H9 (cell line): ENCODE results near the gene POP4. TPM values are rescaled to one million over a fixed set of nuclear protein-coding genes. Genes with fewer than 3 reads are reported as not detected.

Experiments used
- DNase-seq: peaks from one replicate; pipeline ENCODE4 v3.0.0-alpha.2; 2017
- H2AFZ ChIP-seq: one replicate; pipeline ENCODE4 v1.6.1; 2013; ENCODE audit warnings: mild to moderate bottlenecking, low read length, control low read depth, moderate library complexity
- H2AK5ac ChIP-seq: 2 replicates; pipeline ENCODE4 v1.6.1; 2013; ENCODE audit warnings: low read length, control low read depth, mixed read lengths; ENCODE audit not compliant: insufficient read length
- H2BK120ac ChIP-seq: one replicate; pipeline ENCODE4 v1.6.1; 2013; ENCODE audit warnings: low read depth, mild to moderate bottlenecking, low read length, control low read depth, inconsistent platforms; ENCODE audit not compliant: poor library complexity, severe bottlenecking
- H2BK12ac ChIP-seq: 2 replicates; pipeline ENCODE4 v1.6.1; 2013; ENCODE audit warnings: low read length, control low read depth, mixed read lengths, low read depth; ENCODE audit not compliant: insufficient read length
- H2BK15ac ChIP-seq: 2 replicates; pipeline ENCODE4 v1.6.1; 2013; ENCODE audit warnings: low read depth, low read length, control low read depth
- H2BK20ac ChIP-seq: one replicate; pipeline ENCODE4 v1.6.1; 2013; ENCODE audit warnings: low read depth, mild to moderate bottlenecking, low read length, control low read depth, inconsistent platforms; ENCODE audit not compliant: poor library complexity, severe bottlenecking
- H2BK5ac ChIP-seq: 2 replicates; pipeline ENCODE4 v1.6.1; 2013; ENCODE audit warnings: low read length, control low read depth, mixed read lengths; ENCODE audit not compliant: insufficient read length
- H3K14ac ChIP-seq: 2 replicates; pipeline ENCODE4 v1.6.1; 2013; ENCODE audit warnings: low read length, control low read depth; ENCODE audit not compliant: insufficient read depth
- H3K18ac ChIP-seq: 2 replicates; pipeline ENCODE4 v1.6.1; 2013; ENCODE audit warnings: low read depth, mild to moderate bottlenecking, mixed read lengths, low read length, control low read depth; ENCODE audit not compliant: insufficient read length
- H3K23ac ChIP-seq: 2 replicates; pipeline ENCODE4 v1.6.1; 2013; ENCODE audit warnings: low read length, control low read depth, mixed read lengths, low read depth; ENCODE audit not compliant: insufficient read length
- H3K23me2 ChIP-seq: 2 replicates; pipeline ENCODE4 v1.6.1; 2013; ENCODE audit warnings: low read depth, mild to moderate bottlenecking, mixed read lengths, low read length, control low read depth; ENCODE audit not compliant: insufficient read length, poor library complexity, severe bottlenecking
- H3K27ac ChIP-seq: 2 replicates; pipeline ENCODE4 v1.5.1; 2013; ENCODE audit warnings: low read length, control low read depth, mixed read lengths, low read depth; ENCODE audit not compliant: insufficient read length
- H3K27me3 ChIP-seq: 2 replicates; pipeline ENCODE4 v1.6.1; 2013; ENCODE audit warnings: low read length, control low read depth, inconsistent platforms; ENCODE audit not compliant: insufficient read depth
- H3K4ac ChIP-seq: 2 replicates; pipeline ENCODE4 v1.6.1; 2013; ENCODE audit warnings: low read depth, mild to moderate bottlenecking, control low read depth, inconsistent platforms, low read length, moderate library complexity
- H3K4me1 ChIP-seq: 2 replicates; pipeline ENCODE4 v1.6.1; 2013; ENCODE audit warnings: low read length, control low read depth, inconsistent platforms; ENCODE audit not compliant: insufficient read depth
- H3K4me2 ChIP-seq: 2 replicates; pipeline ENCODE4 v1.6.1; 2013; ENCODE audit warnings: low read length, control low read depth, mixed read lengths; ENCODE audit not compliant: insufficient read length, insufficient read depth
- H3K56ac ChIP-seq: 2 replicates; pipeline ENCODE4 v1.6.1; 2013; ENCODE audit warnings: low read depth, mild to moderate bottlenecking, mixed read lengths, low read length, control low read depth; ENCODE audit not compliant: insufficient read length
- H3K79me1 ChIP-seq: 2 replicates; pipeline ENCODE4 v1.6.1; 2013; ENCODE audit warnings: low read depth, mild to moderate bottlenecking, moderate library complexity, low read length, control low read depth, inconsistent platforms; ENCODE audit not compliant: insufficient read depth, poor library complexity, severe bottlenecking
- H3K79me2 ChIP-seq: 2 replicates; pipeline ENCODE4 v1.6.1; 2013; ENCODE audit warnings: low read length, control low read depth, inconsistent platforms; ENCODE audit not compliant: insufficient read depth
- H3K9ac ChIP-seq: 2 replicates; pipeline ENCODE4 v1.6.1; 2013; ENCODE audit warnings: low read length, control low read depth, mixed read lengths; ENCODE audit not compliant: insufficient read length; ENCODE audit errors: extremely low read depth
- H3K9me3 ChIP-seq: one replicate; pipeline ENCODE4 v1.6.1; 2013; ENCODE audit warnings: low read depth, low read length, inconsistent platforms; ENCODE audit not compliant: control insufficient read depth
- H3T11ph ChIP-seq: one replicate; pipeline ENCODE4 v1.6.1; 2013; ENCODE audit warnings: mild to moderate bottlenecking, low read length, control low read depth, inconsistent platforms
- H4K20me1 ChIP-seq: one replicate; pipeline ENCODE4 v1.6.1; 2013; ENCODE audit not compliant: control insufficient read depth, insufficient read length, insufficient read depth
- H4K5ac ChIP-seq: 2 replicates; pipeline ENCODE4 v1.6.1; 2013; ENCODE audit warnings: low read depth, mild to moderate bottlenecking, mixed read lengths, low read length, control low read depth; ENCODE audit not compliant: insufficient read length
- H4K8ac ChIP-seq: replicated peaks from 2 replicates; pipeline ENCODE4 v1.6.1; 2013; ENCODE audit warnings: low read length, control low read depth, mixed read lengths, low read depth; ENCODE audit not compliant: insufficient read length
- H4K91ac ChIP-seq: 2 replicates; pipeline ENCODE4 v1.6.1; 2013; ENCODE audit warnings: low read depth, mild to moderate bottlenecking, moderate library complexity, mixed read lengths, low read length, control low read depth; ENCODE audit not compliant: insufficient read length
- H3K27ac Mint-ChIP-seq, 3 experiments: 2 replicates in 2 of 3; 3 replicates in 1 of 3; pipeline ENCODE4 v1.8.0; 2020 to 2021; ENCODE audit warnings: mixed read lengths in 3 of 3, mild to moderate bottlenecking in 1 of 3, moderate library complexity in 1 of 3
- H3K27me3 Mint-ChIP-seq: 2 replicates; pipeline ENCODE4 v1.8.0; 2021; ENCODE audit warnings: low read depth, mild to moderate bottlenecking, moderate library complexity, mixed read lengths
- H3K36me3 Mint-ChIP-seq, 3 experiments: 2 replicates in 2 of 3; 3 replicates in 1 of 3; pipeline ENCODE4 v1.8.0; 2020 to 2021; ENCODE audit warnings: low read depth in 3 of 3, mixed read lengths in 3 of 3; ENCODE audit not compliant: insufficient read depth in 1 of 3
- H3K4me1 Mint-ChIP-seq, 2 experiments: 2 replicates each; pipeline ENCODE4 v1.8.0; 2020; ENCODE audit warnings: mixed read lengths in 2 of 2
- H3K4me3 Mint-ChIP-seq, 2 experiments: 2 replicates in 1 of 2; 3 replicates in 1 of 2; pipeline ENCODE4 v1.8.0; 2020 to 2021; ENCODE audit warnings: mild to moderate bottlenecking in 2 of 2, mixed read lengths in 2 of 2, moderate library complexity in 1 of 2
- H3K9me3 Mint-ChIP-seq, 2 experiments: 2 replicates in 1 of 2; 3 replicates in 1 of 2; pipeline ENCODE4 v1.8.0; 2020; ENCODE audit warnings: mild to moderate bottlenecking in 2 of 2, mixed read lengths in 2 of 2, moderate library complexity in 1 of 2
- CTCF ChIP-seq: fragments of 200-600 bp; sonication (generic); conservative IDR thresholded peaks from 3 replicates; pipeline ENCODE4 v1.8.0; 2021; ENCODE audit warnings: antibody characterized with exemption, mild to moderate bottlenecking
- WGBS: extraction: QIAGEN DNeasy Blood & Tissue Kit; methylation state at CpG from one replicate; pipeline ENCODE4 v1.1.7; 2013; ENCODE audit warnings: missing lambda C conversion rate, low lambda C conversion rate, mixed read lengths; ENCODE audit not compliant: insufficient read length; ENCODE audit errors: extremely low coverage; 5-methylcytosine and 5-hydroxymethylcytosine counted together
- total RNA-seq: library from RNA; stranded (reverse); gene quantifications from 2 replicates; pipeline ENCODE4 v1.2.1, GENCODE V29; 2021

Gene POP4
- total RNA-seq, 1 experiment from 2014 or later = 51.4 TPM

- no peak within 1 kb of the TSS for H2BK12ac ChIP-seq
- no peaks in the 10 kb centered on the region for H3K79me1 ChIP-seq
- Mint-ChIP-seq H3K4me3 (peak within 1 kb of the TSS; percentile 73 to 86), H3K27ac (no peak within 1 kb of the TSS), H3K9me3 (no peaks in the 10 kb centered on the region), H3K27me3 (peaks cover 12% of the 10 kb centered on the region), H3K4me1 (peaks cover 11 to 20% of the 10 kb centered on the region in 2 experiments), H3K36me3 (peaks cover 0 to 4% (median 2%) of the 10 kb centered on the region in 3 experiments; a peak in 4 of 7 replicates)
- DNase-seq = peak; percentile 87
- no peaks in the 10 kb centered on the region for H3K27me3 ChIP-seq
- peak within 1 kb of the TSS; percentile 2 for H3K18ac ChIP-seq
- H3K79me2 ChIP-seq = no peaks in the 10 kb centered on the region; the same call in 1 of the 2 replicates
- WGBS = no CpG with 5 or more reads among the region's 75 CpGs
- H2BK120ac ChIP-seq = no peak within 1 kb of the TSS
- no peak within 1 kb of the TSS for H4K8ac ChIP-seq
- H3K56ac ChIP-seq = no peak within 1 kb of the TSS
- no peak within 1 kb of the TSS for H3K9ac ChIP-seq
- H3K23me2 ChIP-seq = peaks cover 14% of the 10 kb centered on the region
- H3K4me2 ChIP-seq = peak within 1 kb of the TSS; percentile 62
- H4K20me1 ChIP-seq = no peaks in the 10 kb centered on the region
- H2BK5ac ChIP-seq = no peak within 1 kb of the TSS
- H3K14ac ChIP-seq = peak within 1 kb of the TSS; percentile 4; the same call in 1 of the 2 replicates
- no peak for TF ChIP-seq CTCF
- H3K27ac ChIP-seq = no peak within 1 kb of the TSS
- H2AFZ ChIP-seq = no peak within 1 kb of the TSS
- H3T11ph ChIP-seq = no peak within 1 kb of the TSS
- H3K4ac ChIP-seq = no peak within 1 kb of the TSS
- no peak within 1 kb of the TSS for H4K5ac ChIP-seq
- no peak within 1 kb of the TSS for H2AK5ac ChIP-seq
- H3K23ac ChIP-seq = no peak within 1 kb of the TSS
- H3K4me1 ChIP-seq = peaks cover 8% of the 10 kb centered on the region; the same call in 1 of the 2 replicates
- H2BK15ac ChIP-seq = no peak within 1 kb of the TSS
- H3K9me3 ChIP-seq = no peaks in the 10 kb centered on the region
- H2BK20ac ChIP-seq = no peak within 1 kb of the TSS
- no peak within 1 kb of the TSS for H4K91ac ChIP-seq
Observed at GRCh38 chr19:29665215-29665825, 59.2 kb downstream of the POP4 start, which contains the start of gene PLEKHF1. Gene PLEKHF1, plus strand, starts transcription at chr19:29665461. Its CDS starts 8,379 bp downstream, at chr19:29673840.
